Left cardiac atrium (tissue), 4 donors: ENCODE data around the gene ULK1. TPM values are rescaled to one million over a fixed set of nuclear protein-coding genes. Genes with fewer than 3 reads are reported as not detected.
"Not testable (repeated sequence)": the region's sequence is repeated elsewhere in the genome, so short reads cannot be mapped to it uniquely, and the experiment has no call there.

Source experiments
- ATAC-seq, 2 donors: fragments of 200-7000 bp; cut with Tn5 transposase; one replicate each; pipeline ENCODE4 v1.9.1; 2020; ENCODE audit warnings: mild to moderate bottlenecking in 2 of 2, moderate library complexity in 2 of 2
- DNase-seq: peaks from one replicate; pipeline ENCODE4 v3.0.0-alpha.2; 2020
- intact Hi-C, 2 donors: fragments of 100-400 bp; cut with DNase I; formaldehyde crosslinking; loops; one replicate each; pipeline versions ENCODE4 v1.14.1 to v1.15.1; 2022 to 2023
- total RNA-seq, 2 donors: library from RNA; stranded (reverse); fragmentation: NEBNext Ultra II Directional; extraction: Animal tissue kit (Norgen Biotek cat#: 25700); gene quantifications; one replicate each; pipeline ENCODE4 v1.2.1, GENCODE V29; 2021
- donor health status: DM: no; HTN: yes; CAD: no.
- donor health status: DM: no; HTN: yes; CAD: no; lungs with severe emphysema.
- donor health status: DM: yes; HTN: yes; CAD: no.
- donor health status: Dilated cardiomyopathy.

The ULK1 gene
- total RNA-seq, 2 donors from 2014 or later, result 27.6 to 34.5 TPM

DNA sequence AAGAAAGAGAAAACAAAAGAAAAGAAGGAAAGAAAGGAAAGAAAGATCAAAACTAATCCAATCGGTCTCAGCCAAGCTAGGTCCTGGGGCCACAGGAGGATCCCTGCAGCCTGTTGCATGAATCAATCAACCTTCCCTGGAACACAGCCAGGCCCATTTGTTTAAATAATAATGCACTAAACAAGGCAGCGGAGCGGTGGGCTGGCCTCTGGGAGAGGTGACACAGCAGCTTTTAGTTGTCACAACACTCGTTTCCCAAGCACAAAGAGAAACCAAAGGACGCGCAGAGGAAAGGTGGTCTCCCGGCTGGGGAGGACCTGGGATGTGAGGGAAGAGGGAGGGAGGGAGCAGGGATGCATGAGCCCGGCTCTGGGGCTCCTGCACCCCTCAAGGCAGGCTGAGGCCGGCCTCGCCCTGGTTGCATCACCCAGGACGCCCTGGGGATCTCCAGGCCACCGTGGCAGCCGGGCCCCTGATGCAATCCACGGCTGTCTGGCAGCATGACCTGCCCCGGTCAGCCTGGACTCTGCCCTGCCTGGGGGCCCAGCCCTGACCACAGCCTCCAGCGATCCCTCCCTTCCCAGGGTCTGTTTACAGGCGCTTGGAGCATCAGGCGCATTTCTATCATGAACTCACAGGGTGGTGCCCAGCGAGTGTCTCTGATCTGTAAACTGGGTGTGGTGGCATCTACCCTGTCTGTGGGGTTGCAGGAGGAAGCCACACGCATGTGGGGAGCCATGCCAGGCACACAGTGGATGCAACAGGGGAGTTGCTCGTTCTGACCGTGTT, 33.8 kb upstream of the ULK1 start:
- intact Hi-C loops, result no loop called here
- ATAC-seq (peak; percentile 53 to 76), DNase-seq (peak; percentile 51)

DNA sequence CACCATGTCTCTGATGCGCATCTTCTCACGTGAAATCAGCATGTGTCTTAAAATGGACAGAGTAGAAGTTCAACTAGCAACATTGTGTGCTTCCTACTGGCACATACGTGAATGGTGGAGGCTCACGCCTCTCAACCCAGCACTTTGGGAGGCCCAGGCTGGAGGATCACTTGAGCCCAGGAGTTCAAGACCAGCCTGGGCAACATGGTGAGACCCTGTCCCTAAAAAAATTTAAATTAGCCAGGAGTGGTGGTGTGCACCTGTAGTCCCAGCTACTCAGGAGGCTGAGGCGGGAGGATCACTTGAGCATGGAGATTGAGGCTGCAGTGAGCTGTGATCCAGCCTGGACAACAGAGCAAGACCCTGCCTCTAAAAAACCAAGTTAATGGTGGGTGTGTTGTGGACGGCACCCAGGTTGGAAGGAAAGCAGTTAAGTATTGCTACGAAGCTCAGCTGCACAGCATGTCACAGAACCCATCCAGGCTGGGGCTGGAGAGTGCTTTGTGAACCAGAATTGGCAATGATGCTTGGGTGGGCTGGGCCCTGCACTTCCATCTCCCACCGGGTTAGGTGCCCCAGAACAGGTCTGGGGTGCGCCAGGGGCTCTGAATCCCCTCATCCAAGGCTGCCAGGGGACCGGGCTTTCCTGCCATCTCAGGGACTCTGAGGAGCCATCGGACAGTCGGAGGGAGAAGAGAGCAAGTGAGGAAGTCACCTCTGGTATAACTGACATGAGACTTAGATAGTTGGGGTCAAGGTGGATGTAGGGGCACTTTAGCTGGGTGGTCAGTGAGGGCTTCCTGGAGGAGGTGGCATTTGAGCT, 33.0 kb upstream of the ULK1 start:
- no peak for ATAC-seq
- no peak for DNase-seq

DNA sequence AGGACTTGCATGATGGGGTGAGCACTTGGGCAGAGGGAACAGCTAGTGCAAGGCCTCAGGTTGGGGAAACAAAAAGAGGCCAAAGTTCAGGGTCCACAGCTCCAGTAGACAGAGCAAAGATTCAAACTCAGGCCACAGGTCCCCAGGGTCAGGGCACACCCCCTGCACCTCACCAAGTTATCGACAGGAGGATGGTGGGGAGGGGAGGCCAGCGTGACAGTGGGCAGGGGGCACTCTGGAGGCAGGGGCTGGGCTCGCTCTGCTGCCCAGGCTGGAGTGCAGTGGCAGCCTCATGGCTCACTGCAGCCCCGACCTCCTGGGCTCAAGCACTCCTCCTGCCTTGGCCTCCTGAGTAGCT, 32.4 kb upstream of the ULK1 start:
- intact Hi-C loops, result no loop called here
- DNase-seq (no peak), ATAC-seq (no peak)

More for the DNA sequence above, 33.0 kb upstream of the ULK1 start:
- intact Hi-C loops, result no loop called here

DNA sequence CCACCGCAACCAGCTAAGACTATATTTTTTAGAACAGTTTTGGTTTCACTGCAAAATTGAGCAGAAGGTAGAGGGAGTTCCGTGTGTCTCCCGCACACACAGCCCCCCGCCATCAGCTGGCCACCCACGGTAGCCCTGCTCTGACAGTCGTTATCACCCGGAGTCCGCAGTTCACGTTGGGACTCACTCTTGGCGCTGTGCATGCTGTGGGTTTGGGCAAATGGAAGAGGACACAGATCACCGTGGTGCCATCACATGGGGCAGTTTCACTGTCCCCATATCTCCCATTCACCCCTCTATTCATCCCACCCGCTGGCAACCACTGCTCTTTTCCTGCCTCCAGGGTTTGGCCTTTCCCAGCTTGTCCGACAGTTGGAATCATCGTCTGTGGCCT, 31.8 kb upstream of the ULK1 start:
- intact Hi-C loops, result no loop called here
- DNase-seq (no peak), ATAC-seq (no peak)

DNA sequence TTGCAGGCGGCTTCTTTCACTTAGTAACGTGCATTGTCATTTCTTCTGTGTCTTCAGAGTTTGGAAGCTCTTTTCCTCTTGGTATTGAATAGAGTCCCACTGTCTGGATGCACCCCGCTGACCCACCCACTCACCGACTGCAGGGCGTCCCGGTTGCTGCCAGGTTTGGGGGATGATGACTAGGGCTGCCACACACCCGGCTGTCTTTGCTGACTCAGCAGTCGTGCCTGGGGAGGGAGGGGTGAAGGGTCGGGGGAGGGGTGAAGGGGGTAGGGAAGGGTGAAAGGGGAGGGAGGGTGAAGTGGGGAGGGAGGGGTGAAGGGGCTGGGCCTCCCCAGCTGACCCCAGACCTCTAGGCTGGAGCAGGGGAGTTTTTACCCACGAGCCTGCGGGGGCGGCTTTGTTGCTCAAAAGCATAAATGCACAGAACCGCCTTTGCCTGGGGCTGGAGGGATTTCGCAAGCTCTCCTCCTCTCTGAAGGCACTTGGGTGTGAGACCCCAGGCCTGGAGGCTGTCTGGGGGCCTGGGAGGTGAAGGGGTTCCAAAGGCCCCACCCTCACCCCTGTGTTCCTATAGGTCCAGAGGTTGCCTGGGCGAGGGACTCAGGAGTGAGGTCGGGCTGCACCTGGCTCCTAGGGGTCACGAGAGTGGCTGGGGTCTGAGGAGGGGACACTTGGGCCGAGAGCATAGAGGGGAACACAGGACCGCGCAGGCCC, 31.3 kb upstream of the ULK1 start:
- intact Hi-C loops, result no loop called here
- DNase-seq, result no peak
- no peak for ATAC-seq

DNA sequence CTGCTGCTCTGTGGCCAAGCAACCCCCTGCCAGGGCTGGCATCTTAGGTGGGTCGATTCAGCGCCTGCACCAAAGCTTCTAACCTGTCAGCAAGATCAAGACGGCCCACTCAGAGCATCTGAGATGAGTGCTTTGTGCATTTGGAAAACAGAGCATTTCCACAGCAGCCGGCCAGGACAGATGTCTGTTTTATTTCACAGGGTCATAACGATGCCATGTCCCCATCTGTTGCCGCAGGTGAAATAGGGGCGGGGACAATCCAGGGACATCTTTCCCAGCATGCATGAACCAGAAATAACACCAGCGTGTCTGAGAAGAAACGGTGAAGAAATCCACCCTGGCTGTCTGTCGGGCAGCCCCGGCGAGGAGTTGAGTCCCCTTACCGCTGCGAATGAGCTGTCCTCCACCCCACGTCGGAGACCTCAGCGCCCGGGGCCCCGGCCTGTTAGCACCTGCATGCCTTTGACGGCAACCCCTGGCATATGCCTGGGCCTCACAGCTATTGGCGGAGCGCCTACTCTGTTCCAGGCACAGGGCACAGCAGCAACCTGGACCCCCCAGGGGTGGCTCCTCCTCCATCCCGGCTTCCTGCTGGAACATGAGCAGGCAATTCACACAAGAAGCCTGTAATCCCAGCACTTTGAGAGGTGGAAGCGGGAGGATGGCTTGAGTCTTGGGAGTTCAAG, 30.6 kb upstream of the ULK1 start:
- ATAC-seq, result no peak
- DNase-seq, result no peak
- intact Hi-C loops, result no loop called here

DNA sequence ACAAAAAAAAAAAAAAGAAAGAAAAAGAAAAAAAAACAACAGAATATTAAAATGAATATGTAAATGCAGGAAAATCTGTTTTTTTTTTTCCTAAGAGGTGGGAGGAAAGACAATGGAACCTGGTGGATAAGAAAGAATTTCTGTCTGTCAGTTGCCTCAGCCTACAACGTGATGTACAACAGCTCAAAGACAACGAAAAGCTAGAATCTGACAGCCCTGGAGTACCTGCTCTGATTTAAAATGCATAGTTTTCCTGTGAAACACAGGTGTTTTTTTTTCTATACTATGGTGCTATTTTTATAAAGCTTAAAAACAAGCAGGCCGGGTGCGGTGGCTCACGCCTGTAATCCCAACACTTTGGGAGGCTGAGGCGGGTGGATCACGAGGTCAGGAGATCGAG, 30.0 kb upstream of the ULK1 start:
- no peak for ATAC-seq
- no peak for DNase-seq
- intact Hi-C loops, result no loop called here

DNA sequence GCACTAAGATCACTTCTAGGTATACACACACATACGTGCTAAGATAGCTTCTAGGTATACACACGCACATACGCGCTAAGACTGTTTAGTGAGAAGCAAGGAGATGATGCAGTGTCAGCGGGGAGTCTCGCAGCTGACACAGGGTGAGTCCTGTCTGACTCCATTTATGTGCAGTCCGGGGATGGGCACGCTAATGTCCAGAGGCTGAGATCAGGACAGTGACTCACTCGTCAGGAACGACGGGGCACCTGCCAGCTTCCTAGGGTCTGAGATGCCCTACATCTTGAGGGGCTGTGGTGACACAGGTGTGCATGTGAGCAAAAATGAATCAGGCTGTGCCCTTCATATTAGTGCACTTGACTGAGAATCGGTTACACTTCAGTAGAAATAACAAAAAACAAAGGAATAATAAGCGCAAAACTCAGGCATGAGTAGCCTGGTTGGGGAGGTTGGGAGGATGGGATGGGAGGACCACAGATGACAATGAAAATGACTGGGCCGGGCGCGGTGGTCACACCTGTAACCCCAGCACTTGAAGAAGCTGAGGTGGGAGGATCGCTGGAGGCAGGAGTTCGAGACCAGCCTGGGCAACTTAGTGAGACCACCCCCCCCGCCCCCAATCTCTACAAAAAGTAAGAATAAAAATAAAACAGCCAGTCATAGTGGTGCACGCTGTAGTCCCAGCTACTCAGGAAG, 29.1 kb upstream of the ULK1 start:
- DNase-seq, result no peak
- intact Hi-C loops, result no loop called here
- ATAC-seq, result no peak

DNA sequence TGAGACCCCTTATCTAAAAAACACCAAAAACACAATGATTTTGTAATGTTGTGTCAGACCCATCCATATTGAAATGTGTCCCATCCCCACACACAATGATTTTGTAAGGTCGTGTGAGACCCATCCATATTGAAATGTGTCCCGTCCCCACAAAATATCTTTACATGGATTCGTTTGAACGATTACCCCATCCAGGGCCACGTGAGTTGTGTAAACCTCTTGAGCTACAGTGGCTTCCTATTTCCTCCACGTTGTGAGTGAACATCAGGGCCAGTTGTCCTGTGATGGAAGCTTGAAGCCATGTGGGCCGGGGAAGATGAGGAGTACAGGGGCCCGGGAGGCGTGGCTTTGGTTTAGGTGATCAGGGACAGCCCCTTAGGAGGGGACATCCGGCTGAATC, 27.0 kb upstream of the ULK1 start:
- ATAC-seq (no peak), DNase-seq (no peak)
- intact Hi-C loops, result no loop called here

DNA sequence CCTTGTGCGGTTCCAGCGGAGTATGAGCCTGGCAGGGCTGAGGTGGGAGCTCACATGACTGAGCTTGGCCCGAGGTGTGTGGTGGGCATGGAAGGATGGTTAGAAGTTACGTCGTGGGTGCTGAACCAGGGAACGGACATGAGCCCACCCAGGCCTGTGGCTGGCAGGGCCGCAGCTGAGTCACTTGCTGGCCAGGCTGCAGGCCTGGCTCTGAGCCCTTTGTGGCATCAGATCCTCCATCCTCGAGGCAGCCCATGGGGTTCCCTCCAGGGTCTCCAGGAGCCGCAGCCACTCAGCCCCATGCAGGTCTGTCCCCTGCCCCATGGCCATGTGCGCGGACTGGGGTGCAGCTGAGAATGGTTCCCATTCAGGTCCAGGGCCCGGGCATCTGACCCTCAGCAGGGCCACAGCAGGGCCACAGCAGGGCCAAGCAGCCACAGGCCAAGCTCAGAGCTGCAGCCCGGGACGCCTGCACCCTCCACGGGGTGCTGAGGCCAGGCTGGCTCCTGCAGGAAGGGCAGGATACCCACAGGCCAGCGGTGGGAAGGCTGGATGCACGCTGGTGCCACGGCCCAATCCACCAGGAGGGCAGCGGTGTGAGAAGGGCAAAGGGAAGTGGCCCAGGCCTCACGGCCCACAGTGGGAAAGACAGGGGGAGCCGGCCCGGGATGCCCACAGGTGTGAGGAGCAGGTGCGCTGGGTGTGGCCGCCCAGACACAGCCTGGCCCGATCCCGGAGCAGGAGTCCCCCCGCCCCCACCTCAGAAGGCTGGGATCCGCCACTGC, 26.3 kb upstream of the ULK1 start:
- DNase-seq (no peak), ATAC-seq (peak in 1 of 2 donors; percentile 18)
- intact Hi-C loops, result no loop called here

DNA sequence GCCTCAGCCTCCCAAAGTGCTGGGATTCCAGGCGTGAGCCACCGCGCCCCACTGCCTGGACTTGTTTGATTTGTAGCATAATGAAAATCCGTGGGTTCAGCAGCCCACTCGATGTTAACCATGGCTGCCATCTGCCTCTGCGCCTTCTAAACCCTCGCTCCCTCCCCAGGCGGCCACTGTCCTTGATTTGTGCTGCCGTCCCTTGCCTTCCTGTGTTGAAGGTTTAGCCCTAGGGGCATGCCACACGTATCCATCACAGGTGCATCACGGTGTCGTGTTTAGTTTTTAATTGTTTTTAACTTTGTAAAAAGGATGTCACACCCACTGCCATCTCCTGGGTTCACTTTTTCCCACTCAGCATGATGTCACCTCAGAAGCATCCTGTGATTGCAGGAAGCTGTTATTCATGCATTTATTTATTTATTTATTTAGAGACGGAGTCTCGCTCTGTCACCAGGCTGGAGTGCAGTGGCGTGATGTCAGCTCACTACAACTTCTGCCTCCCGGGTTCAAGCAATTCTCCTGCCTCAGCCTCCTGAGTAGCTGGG, 24.5 kb upstream of the ULK1 start:
- ATAC-seq (no peak), DNase-seq (no peak)
- intact Hi-C loops, result no loop called here

DNA sequence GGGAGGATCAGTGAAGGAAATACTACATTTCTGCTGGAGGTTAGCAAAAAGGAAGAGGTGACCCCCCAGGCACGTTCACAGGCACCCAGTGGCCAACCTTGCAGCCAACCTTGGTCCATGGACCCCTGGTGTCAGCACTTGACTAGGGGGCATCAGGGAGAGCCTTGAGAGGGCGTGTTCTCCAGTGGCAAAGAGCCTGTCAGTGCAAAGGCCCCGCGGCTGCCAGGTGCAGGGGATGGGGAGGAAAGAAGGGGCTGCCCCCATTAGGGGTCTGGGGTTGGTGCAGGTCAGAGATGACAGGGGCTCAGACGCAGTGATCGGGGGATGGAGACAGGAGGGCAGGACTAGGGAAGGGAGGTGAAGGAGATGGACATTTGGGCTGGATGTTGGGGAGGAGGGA, 22.7 kb upstream of the ULK1 start:
- DNase-seq (no peak), ATAC-seq (no peak)
- intact Hi-C loops, result no loop called here

DNA sequence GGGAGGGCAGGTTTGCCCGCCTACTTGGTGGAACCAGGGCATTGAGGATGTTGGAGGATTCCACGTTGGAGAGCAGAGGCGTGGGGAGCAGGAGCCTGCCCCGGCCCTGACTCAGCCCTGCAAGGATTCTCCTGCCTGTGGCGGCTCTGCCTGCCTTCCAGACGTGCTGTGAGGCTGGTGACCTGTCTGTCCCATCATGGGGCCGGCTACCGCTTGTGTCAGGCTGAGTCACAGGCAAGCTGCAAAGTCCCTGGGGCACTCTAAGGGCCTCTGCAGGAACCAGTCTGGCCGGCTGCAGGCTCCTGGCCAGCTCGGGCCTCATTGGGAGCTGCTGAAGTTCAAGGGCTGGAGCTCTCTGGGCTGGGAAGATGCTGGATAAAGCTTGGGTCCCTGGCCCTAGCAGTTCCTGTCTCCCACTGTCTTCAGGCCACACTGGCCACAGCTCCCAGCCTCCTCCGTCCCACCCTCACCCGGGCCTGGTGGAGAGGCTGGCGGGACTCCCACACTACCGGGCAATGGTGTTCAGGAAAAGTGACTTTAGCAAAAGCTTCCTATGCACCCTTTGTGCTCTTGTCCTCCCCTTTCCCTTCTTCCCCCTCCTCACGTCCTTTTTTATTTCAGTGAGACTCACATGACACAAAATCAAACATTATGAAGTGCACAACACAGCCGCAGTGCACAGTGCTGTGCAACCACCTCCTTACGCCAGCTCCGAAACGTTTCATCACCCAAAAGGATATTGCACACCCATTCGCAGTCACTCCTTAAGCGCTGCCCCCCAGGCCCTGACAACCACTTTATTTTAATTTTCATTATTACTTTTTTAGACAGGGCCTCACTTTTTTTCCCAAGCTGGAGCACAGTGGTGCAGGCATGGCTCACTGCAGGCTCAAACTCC, 22.0 kb upstream of the ULK1 start:
- intact Hi-C loops, result no loop called here
- peak in 1 of 2 donors; percentile 23 for ATAC-seq
- no peak for DNase-seq

DNA sequence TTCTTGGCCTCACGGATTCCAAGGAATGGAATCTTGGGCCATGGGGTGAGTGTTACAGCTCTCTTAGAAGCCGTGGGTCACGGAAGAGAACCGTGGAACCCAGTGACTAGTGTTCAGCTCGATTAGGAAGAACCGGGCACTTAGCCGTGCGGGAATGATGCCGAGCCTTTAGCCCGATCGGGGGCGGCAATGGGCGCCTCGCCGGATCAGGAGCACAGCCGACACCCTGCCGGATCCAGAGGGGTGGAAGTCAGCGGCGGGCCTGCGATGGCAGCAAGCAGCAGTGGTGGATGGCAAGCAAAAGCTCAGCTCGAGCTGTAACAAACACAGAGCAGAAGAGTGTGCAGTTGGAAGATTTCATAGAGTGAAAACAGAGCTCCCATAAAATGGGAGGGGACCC, 21.1 kb upstream of the ULK1 start:
- intact Hi-C loops, result no loop called here
- DNase-seq, result no peak
- no peak for ATAC-seq

DNA sequence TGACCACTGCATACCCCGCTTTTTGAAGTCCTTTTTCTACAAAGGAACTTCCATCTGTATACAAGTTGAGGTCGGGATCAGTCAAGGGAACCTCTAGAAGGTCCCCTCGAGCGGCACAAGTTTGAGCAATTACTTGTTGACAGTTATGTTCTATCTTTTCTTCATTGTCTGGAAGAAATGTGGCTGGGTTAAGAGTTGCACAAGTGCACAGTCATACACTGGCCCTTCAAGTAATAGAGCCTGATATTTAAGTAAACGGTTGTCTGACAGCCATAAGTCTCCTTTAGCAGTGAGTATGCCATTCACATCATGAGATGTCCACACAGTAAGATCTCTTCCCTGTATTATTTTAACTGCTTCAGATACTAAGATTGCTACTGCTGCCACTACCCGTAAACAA, 19.4 kb upstream of the ULK1 start:
- DNase-seq, intact Hi-C loops, ATAC-seq: not testable (repeated sequence)

DNA sequence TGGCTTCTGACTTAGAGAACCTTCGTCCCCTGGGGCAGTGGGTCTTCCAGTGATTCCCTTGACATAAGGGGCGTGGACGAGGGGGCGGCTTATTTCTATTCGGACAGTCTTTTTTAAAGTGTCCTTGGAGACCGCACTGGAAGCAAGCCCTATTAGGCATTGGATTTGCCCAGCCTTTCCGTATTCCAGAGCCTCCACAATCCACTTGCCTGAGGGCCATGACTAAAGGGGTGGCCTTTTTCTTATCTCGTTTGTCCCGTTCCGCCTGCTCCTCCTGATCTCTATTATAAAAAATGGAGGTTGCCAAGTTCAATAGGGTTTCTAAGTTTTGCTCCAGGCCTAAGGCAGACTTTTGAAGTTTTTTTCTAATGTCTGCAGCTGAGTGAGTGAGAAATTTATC, 17.2 kb upstream of the ULK1 start:
- DNase-seq, ATAC-seq, intact Hi-C loops: not testable (repeated sequence)

DNA sequence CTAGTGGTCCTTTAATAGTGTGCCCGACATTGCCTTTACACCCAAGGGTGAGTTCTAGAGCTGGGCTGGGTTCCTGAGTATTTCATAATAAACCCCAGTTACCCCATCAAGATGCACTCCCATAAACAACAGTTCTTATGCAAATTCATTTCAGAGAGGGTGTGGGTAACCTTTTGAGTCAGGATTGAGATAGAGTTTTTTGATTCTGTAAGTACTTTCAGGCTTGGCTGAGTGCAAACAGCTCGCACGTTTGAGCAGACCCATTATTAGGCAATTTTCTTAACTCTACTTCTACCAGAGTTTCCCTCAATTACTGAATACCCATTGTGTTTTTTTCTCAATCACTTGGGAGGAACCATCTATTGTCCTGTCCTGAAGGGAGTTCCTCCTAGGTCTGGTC, 16.0 kb upstream of the ULK1 start:
- ATAC-seq, intact Hi-C loops, DNase-seq: not testable (repeated sequence)
